Type B pancreatic cell (in vitro differentiated cells): ENCODE measurements around the gene ZNF362. TPM values are rescaled to one million over a fixed set of nuclear protein-coding genes. Genes with fewer than 3 reads are reported as not detected.

Source experiments
- DNase-seq: peaks from one replicate; pipeline ENCODE4 v3.0.0; 2021; ENCODE audit warnings: mixed read lengths; ENCODE audit not compliant: unreplicated experiment; ENCODE audit errors: extremely low spot score
- H3K27ac Mint-ChIP-seq: 2 replicates; pipeline ENCODE4 v1.8.0; 2021; ENCODE audit warnings: mild to moderate bottlenecking, mixed read lengths
- H3K27me3 Mint-ChIP-seq: 2 replicates; pipeline ENCODE4 v1.8.0; 2021; ENCODE audit warnings: mixed read lengths
- H3K36me3 Mint-ChIP-seq: 2 replicates; pipeline ENCODE4 v1.8.0; 2021; ENCODE audit warnings: mixed read lengths
- H3K4me1 Mint-ChIP-seq: one replicate; pipeline ENCODE4 v1.8.0; 2021; ENCODE audit warnings: mixed read lengths; ENCODE audit not compliant: unreplicated experiment
- H3K4me3 Mint-ChIP-seq: 2 replicates; pipeline ENCODE4 v1.8.0; 2021; ENCODE audit warnings: mild to moderate bottlenecking, mixed read lengths
- H3K9me3 Mint-ChIP-seq: 2 replicates; pipeline ENCODE4 v1.8.0; 2021; ENCODE audit warnings: mixed read lengths
- CTCF ChIP-seq: fragments of 200-600 bp; sonication (generic); conservative IDR thresholded peaks from 2 replicates; pipeline ENCODE4 v1.5.0; 2021; ENCODE audit warnings: antibody characterized with exemption, mild to moderate bottlenecking
- total RNA-seq: library from RNA; stranded (reverse); gene quantifications from 2 replicates; pipeline ENCODE4 v1.2.1, GENCODE V29; 2021; ENCODE audit warnings: low replicate concordance

ZNF362 gene
- total RNA-seq, 1 donor from 2014 or later: 66.5 TPM

GRCh38 chr1:33270379-33270778 is 14.1 kb downstream of the ZNF362 start:
- no peaks in the 10 kb centered on the region for H3K9me3 Mint-ChIP-seq
- no peak overlapping the region for H3K4me3 Mint-ChIP-seq
- DNase-seq: no peak
- H3K4me1 Mint-ChIP-seq: peaks cover 59% of the 10 kb centered on the region
- peaks cover 9% of the 10 kb centered on the region for H3K36me3 Mint-ChIP-seq
- H3K27me3 Mint-ChIP-seq: no peaks in the 10 kb centered on the region
- H3K27ac Mint-ChIP-seq: no peak overlapping the region
- no peak for TF ChIP-seq CTCF

GRCh38 chr1:33270808-33271465 is 14.6 kb downstream of the ZNF362 start:
- H3K27me3 Mint-ChIP-seq: no peaks in the 10 kb centered on the region

DNA sequence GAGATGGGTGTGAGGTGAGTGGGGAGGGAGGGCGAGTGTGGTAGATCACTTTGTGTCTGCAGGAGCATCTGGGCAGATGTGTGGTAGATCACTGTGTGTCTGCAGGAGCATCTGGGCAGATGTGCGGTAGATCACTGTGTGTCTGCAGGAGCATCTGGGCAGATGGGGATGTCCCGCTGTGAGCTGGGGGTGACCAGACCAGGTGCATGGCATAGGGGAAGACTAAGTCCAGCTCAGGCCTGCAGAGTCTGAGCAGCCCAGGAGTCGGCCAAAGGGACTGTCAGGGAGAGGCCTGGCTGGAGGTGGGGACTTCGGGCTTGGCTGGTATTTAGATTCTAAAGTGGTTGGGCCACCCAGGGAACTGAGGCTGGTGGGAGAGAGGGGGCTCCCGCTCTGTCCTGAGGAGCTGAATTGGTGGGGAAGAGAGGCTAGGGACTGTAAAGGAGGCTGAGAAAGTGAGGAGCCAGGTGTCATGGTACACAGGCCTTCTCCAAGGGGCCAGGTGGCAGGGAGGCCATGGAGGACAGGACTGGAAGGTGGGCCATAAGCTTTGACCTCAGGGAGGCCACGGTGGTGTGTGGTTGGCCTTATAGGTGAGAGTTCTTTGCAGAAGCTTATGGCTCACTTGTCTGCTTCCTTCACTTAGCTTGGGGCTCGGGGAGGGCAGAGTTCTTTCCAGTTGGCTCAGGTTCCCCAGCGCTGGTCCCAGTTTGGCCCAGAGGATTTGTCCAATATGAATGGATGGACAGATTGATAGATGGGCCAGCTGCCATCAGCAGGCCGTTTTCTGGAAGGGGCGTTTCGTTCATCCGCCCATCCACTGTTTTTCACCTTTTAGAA is 15.6 kb downstream of the ZNF362 start:
- no peak for DNase-seq
- Mint-ChIP-seq H3K27me3 (no peaks in the 10 kb centered on the region), H3K9me3 (no peaks in the 10 kb centered on the region), H3K27ac (peak overlapping the region; percentile 61), H3K4me3 (no peak overlapping the region), H3K36me3 (peaks cover 9% of the 10 kb centered on the region), H3K4me1 (peaks cover 53% of the 10 kb centered on the region)
- no peak for TF ChIP-seq CTCF

More at GRCh38 chr1:33270808-33271465, 14.6 kb downstream of the ZNF362 start:
- no peaks in the 10 kb centered on the region for H3K9me3 Mint-ChIP-seq
- peaks cover 57% of the 10 kb centered on the region for H3K4me1 Mint-ChIP-seq
- no peak for TF ChIP-seq CTCF
- H3K36me3 Mint-ChIP-seq: peaks cover 9% of the 10 kb centered on the region
- no peak overlapping the region for H3K27ac Mint-ChIP-seq
- DNase-seq: no peak
- H3K4me3 Mint-ChIP-seq: no peak overlapping the region

DNA sequence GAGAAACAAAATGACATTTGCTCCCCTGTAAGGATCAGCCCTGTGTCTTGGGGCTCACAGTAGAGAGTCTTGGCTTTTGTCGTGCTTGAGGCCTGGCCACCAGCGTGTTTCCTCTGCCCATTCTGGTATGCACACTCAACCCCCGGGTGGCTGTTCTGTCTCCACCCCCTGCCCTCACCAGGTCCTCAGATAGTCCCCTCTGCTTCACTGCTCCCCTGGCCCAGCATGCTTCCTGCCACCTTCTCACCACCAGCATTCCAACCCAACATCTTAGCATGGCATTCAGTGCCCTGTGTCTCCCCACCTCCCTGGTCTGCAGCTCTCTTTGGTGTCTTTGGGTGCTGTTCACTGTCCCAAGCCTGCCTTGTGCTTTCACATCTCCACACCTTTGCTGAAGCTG is 16.2 kb downstream of the ZNF362 start:
- TF ChIP-seq CTCF: no peak
- H3K27me3 Mint-ChIP-seq: no peaks in the 10 kb centered on the region
- no peak overlapping the region for H3K4me3 Mint-ChIP-seq
- no peak for DNase-seq
- no peak overlapping the region for H3K27ac Mint-ChIP-seq
- H3K36me3 Mint-ChIP-seq: peaks cover 9% of the 10 kb centered on the region
- H3K4me1 Mint-ChIP-seq: peaks cover 49% of the 10 kb centered on the region
- H3K9me3 Mint-ChIP-seq: no peaks in the 10 kb centered on the region

- DNase-seq: no peak
- Mint-ChIP-seq H3K36me3 (peaks cover 9% of the 10 kb centered on the region), H3K27me3 (no peaks in the 10 kb centered on the region), H3K4me1 (peaks cover 44% of the 10 kb centered on the region), H3K27ac (no peak overlapping the region), H3K4me3 (no peak overlapping the region), H3K9me3 (no peaks in the 10 kb centered on the region)
- TF ChIP-seq CTCF: no peak
Observed at GRCh38 chr1:33272930-33273329, 16.6 kb downstream of the ZNF362 start.
